Coronary artery (tissue), 2 donors: ENCODE results near the gene ANKRD11.
A peak's percentile ranks its signal among the peaks of the same experiment; 100 is the strongest.

Source experiments
- DNase-seq: peaks from one replicate; pipeline ENCODE4 v3.0.0-alpha.2; 2017; ENCODE audit warnings: low spot score
- H3K27ac ChIP-seq, 2 donors: fragments of 200-600 bp; sonication (generic); one replicate each; pipeline ENCODE4 v1.5.1; 2016 to 2019
- H3K4me3 ChIP-seq: fragments of 200-600 bp; sonication (generic); 2 replicates; pipeline ENCODE4 v1.5.1; 2016; ENCODE audit warnings: mild to moderate bottlenecking, moderate library complexity
- TF ChIP-seq, protein P1 (sequence below): fragments of 200-600 bp; sonication (generic); IDR thresholded peaks from one replicate; pipeline ENCODE4 v1.5.1; 2019; ENCODE audit warnings: antibody characterized with exemption

The ANKRD11 gene

DNA sequence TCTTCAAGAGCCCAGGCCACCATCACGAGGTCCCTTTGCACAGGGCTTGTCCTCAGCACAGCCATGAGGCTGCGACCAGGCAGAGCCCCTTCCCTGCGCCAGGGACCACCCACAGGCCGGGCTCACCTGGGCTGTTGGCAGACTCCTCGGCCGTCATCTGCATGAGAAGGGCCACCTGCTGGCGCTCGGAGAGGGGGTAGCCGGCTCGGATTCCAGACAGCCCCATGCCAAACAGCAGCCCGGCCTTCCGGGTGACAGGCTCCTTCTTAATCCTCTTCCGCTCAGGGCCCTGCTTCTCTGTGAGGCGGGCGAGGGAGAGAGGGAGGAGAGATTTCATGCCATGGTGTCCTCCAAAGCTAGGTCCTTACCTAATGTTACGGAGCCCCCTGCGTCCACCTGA lies 199.5 kb downstream of the ANKRD11 start:
- TF ChIP-seq, protein P1, sequence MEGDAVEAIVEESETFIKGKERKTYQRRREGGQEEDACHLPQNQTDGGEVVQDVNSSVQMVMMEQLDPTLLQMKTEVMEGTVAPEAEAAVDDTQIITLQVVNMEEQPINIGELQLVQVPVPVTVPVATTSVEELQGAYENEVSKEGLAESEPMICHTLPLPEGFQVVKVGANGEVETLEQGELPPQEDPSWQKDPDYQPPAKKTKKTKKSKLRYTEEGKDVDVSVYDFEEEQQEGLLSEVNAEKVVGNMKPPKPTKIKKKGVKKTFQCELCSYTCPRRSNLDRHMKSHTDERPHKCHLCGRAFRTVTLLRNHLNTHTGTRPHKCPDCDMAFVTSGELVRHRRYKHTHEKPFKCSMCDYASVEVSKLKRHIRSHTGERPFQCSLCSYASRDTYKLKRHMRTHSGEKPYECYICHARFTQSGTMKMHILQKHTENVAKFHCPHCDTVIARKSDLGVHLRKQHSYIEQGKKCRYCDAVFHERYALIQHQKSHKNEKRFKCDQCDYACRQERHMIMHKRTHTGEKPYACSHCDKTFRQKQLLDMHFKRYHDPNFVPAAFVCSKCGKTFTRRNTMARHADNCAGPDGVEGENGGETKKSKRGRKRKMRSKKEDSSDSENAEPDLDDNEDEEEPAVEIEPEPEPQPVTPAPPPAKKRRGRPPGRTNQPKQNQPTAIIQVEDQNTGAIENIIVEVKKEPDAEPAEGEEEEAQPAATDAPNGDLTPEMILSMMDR: no peak
- DNase-seq: no peak
- Histone ChIP-seq H3K27ac (no peak overlapping the region), H3K4me3 (no peak overlapping the region)

DNA sequence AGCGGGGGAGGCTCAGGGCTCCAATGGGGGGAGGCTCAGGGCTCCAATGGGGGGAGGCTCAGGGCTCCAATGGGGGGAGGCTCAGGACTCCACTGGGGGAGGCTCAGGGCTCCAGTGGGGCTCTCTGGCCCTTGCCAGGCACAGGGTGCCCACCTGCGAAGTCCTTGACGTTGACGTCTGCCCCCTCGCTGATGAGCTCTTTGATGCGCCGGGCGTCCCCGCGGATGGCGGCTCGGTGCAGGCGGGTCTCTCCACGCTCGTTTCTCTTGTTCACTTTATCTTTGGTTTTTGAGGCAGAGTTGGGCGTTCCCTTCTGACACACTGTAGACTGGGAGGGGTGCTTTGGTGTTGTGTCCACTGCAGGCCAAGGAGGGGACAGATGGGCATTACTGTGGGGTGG lies 199.9 kb downstream of the ANKRD11 start:
- TF ChIP-seq, protein P1: no peak
- Histone ChIP-seq H3K4me3 (no peak overlapping the region), H3K27ac (no peak overlapping the region)
- DNase-seq: no peak

DNA sequence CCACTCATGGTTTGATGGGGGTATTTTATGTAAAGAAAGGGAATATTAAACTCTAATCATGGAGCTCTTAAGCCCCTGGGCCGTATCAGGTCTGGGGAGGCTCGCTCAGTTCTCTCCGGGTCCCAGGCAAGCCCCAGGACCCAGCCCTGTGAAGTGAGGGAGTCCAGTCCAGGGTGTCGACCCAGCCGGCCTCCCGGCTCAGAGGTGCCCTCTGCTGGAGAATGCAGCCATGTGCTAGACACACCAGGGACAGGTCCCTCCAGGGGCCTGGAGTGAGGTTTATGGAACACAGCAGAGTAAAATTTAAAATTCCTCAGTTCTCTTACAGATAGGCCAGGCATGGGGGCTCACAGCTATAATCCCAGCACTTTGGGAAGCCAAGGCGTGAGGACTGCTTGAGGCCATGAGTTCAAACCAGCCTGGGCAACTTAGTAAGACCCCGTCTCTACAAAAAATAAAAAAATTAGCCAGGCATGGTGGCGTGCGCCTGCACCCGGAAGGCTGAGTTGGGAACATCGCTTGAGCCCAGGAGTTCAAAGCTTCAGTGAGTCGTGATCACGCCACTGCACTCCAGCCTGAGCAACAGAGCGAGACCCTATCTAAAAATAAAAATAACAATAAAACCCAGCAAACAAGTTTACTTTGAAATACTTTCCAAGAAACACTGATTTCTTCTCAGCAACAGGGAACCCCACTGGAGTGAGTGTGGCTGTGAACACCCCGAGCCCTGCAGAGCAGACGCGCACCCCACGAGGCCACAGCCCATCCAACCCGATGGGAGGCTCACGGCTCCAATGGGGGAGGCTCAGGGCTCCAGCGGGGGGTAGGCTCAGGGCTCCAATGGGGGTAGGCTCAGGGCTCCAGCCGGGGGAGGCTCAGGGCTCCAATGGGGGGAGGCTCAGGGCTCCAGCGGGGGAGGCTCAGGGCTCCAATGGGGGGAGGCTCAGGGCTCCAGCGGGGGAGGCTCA lies 200.6 kb downstream of the ANKRD11 start:
- Histone ChIP-seq H3K4me3 (no peak overlapping the region), H3K27ac (peak overlapping the region in 1 of 2 donors; percentile 32)
- TF ChIP-seq, protein P1: peak; percentile 52
- no peak for DNase-seq

DNA sequence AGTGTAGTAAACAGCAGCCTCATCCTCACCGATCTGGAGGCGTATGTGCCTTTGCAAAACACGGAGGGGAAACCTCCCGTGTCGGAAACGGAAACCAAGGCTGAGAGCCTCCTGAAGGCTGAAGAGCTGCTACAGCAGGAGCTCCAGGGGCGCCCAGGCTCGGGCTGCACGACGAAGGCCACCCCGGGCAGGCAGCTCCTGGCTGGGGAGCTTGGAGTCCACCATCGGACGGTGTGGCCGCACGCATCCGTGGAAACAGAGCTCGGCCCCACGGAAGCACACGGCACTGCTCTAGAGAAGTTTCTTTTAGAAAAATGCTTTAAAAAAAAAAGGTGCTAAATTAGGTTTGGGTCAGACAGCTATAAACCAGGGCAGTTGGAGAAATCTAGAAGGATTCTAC lies 201.4 kb downstream of the ANKRD11 start:
- DNase-seq: no peak
- Histone ChIP-seq H3K27ac (peak overlapping the region in 1 of 2 donors; percentile 32), H3K4me3 (no peak overlapping the region)
- TF ChIP-seq, protein P1: no peak

DNA sequence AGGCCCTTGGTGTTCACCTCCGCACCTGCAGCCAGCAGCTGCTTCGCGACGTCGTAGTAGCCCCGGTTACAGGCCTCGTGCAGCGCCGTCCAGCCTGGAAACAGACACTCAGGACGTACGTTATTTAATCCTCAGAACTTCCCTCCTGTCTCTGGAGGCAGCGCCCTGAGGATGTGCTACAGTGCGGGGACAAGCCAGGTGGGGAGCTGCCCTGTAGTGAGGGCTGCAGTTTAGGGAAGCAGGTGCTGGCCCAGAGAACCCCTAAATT lies 201.8 kb downstream of the ANKRD11 start:
- no peak for DNase-seq

DNA sequence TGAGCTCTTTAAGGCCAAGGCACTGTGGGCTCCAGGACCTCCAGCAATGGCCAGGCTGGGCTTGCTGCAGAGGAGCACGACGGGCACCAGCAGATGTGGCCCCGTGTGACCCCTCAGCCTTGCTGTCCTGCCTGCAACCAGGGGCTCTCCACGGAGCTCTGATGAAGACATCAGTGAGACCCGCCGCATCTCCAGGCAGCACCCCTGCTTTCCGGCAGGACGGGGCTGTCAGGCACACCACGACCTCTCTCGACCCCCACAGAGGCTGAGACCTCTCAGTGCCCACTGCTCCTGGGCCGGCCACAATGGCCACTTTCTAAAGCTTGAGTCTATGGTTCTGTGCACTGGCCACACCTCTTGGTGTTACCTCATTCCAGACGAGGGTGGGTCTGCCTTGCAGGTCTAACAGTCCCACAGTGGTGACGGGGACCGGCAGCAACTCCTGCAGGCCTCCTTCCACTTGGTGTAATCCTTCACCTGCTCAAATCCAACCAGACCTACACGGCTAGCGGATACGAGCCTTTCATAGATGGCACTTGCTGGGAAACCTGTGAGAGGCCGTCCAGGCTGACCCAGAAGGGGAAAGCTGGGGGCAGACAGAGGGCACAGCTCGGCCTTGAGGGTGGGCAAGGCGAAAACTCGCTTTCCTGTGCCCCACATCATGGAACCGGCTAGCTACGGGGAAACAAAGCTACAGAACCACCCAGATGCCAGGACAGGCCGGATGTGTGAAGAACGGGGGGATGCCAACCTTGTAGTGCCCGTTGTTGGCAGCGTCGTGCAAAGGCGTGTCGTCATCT lies 202.4 kb downstream of the ANKRD11 start:
- TF ChIP-seq, protein P1: no peak
- H3K27ac ChIP-seq: no peak overlapping the region
- no peak for DNase-seq

More for the DNA sequence above, 201.8 kb downstream of the ANKRD11 start:
- TF ChIP-seq, protein P1: no peak
- Histone ChIP-seq H3K4me3 (no peak overlapping the region), H3K27ac (no peak overlapping the region)

More for the DNA sequence above, 202.4 kb downstream of the ANKRD11 start:
- no peak overlapping the region for H3K4me3 ChIP-seq
